Measurements from ENCODE around the gene CYP4F11.

DNA sequence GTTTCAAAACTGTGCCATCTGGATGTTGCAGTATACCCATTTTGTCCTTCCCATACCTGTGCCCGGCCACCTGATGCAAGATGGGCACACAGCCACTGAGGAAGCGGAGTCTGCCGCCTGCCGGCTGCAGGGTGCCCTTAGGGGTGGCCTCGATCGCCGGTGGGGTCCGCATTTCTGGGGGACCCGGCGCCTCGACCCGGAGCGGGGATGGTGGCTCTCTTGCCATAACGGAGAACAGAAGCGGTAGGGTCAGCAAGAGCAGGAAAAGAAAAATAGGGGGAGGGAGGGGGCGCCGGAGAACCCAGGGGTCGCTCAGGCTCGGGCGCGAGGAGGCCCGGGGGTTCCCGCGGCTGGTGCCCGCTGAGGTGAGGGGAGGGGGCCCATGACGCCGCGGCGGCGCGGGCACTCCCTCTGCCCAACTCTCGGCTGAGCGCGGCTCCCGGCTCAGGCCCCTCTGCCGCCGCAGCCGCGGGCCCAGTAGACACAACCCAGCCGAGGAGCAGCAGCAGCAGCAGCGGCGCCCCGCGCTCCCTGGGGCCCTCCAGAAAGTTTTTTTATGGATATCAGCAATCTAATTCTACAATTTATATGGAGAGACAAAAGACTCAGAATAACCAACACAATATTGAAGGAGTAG, 22.6 kb downstream of the CYP4F11 start:
- TF ChIP-seq FOXA1 (IDR thresholded peaks at IDR 0.05) (no peak), FOXM1 (IDR thresholded peaks at IDR 0.05; ENCODE audit: borderline replicate concordance) (no peak), NFRKB (IDR thresholded peaks at IDR 0.05) (no peak)

All from HEK293T (cell line).